GM19324 (cell line): ENCODE results near the gene CRIM1.
"Not testable (repeated sequence)": the region's sequence is repeated elsewhere in the genome, so short reads cannot be mapped to it uniquely, and the experiment has no call there.

Experiments used
- ATAC-seq: cut with Tn5 transposase; IDR thresholded peaks from one replicate; pipeline ENCODE4 v1.9.1; 2021; ENCODE audit warnings: mild to moderate bottlenecking, moderate library complexity; ENCODE audit not compliant: unreplicated experiment, low FRiP score

The CRIM1 gene

GRCh38 chr2:36355151-36355889 lies at the start of gene CRIM1:
Gene CRIM1, plus strand, starts transcription at chr2:36355778. Its CDS starts 515 bp downstream, at chr2:36356293.
- ATAC-seq: peak; percentile 66

- ATAC-seq: no peak
These were observed 48.1 kb upstream of the CRIM1 start for GRCh38 chr2:36307441-36307840.

- not testable (repeated sequence) for ATAC-seq
These were observed 45.1 kb upstream of the CRIM1 start for GRCh38 chr2:36310444-36310843.

- ATAC-seq: no peak
These were observed 37.0 kb upstream of the CRIM1 start for GRCh38 chr2:36318547-36318946.

GRCh38 chr2:36322108-36322507 lies 33.5 kb upstream of the CRIM1 start:
- ATAC-seq: no peak

- no peak for ATAC-seq
These were observed 29.3 kb upstream of the CRIM1 start for GRCh38 chr2:36326286-36326685.

GRCh38 chr2:36329251-36329650 lies 26.3 kb upstream of the CRIM1 start:
- no peak for ATAC-seq

- ATAC-seq: no peak
These were observed 25.7 kb upstream of the CRIM1 start for GRCh38 chr2:36329746-36330472.

- no peak for ATAC-seq
These were observed 24.8 kb upstream of the CRIM1 start for GRCh38 chr2:36330473-36331395.

GRCh38 chr2:36333350-36334012 lies 22.1 kb upstream of the CRIM1 start:
- no peak for ATAC-seq

- no peak for ATAC-seq
These were observed 20.0 kb upstream of the CRIM1 start for GRCh38 chr2:36335597-36335996.

GRCh38 chr2:36336321-36336720 lies 19.3 kb upstream of the CRIM1 start:
- no peak for ATAC-seq

GRCh38 chr2:36337354-36337753 lies 18.2 kb upstream of the CRIM1 start:
- no peak for ATAC-seq

GRCh38 chr2:36338124-36338826 lies 17.3 kb upstream of the CRIM1 start:
- no peak for ATAC-seq

- ATAC-seq: no peak
These were observed 16.8 kb upstream of the CRIM1 start for GRCh38 chr2:36338827-36339145.

- ATAC-seq: no peak
These were observed 15.9 kb upstream of the CRIM1 start for GRCh38 chr2:36339607-36340218.

- no peak for ATAC-seq
These were observed 12.0 kb upstream of the CRIM1 start for GRCh38 chr2:36343606-36344005.

- ATAC-seq: no peak
These were observed 6.9 kb upstream of the CRIM1 start for GRCh38 chr2:36348721-36349120.

GRCh38 chr2:36351291-36351690 lies 4.3 kb upstream of the CRIM1 start:
- ATAC-seq: no peak
